Subcutaneous preadipocyte (primary cell): ENCODE data around the gene TSPAN14. TPM values are rescaled to one million over a fixed set of nuclear protein-coding genes. Genes with fewer than 3 reads are reported as not detected.

Experiments used
- total RNA-seq: library from RNA; depleted of rRNA; stranded (reverse); fragments of >200 nt; gene quantifications from 2 replicates; pipeline ENCODE4 v1.2.3, GENCODE V29; 2012

Gene TSPAN14, protein sequence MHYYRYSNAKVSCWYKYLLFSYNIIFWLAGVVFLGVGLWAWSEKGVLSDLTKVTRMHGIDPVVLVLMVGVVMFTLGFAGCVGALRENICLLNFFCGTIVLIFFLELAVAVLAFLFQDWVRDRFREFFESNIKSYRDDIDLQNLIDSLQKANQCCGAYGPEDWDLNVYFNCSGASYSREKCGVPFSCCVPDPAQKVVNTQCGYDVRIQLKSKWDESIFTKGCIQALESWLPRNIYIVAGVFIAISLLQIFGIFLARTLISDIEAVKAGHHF
- 23.5 and 41.1 TPM in 2 replicates for total RNA-seq

DNA sequence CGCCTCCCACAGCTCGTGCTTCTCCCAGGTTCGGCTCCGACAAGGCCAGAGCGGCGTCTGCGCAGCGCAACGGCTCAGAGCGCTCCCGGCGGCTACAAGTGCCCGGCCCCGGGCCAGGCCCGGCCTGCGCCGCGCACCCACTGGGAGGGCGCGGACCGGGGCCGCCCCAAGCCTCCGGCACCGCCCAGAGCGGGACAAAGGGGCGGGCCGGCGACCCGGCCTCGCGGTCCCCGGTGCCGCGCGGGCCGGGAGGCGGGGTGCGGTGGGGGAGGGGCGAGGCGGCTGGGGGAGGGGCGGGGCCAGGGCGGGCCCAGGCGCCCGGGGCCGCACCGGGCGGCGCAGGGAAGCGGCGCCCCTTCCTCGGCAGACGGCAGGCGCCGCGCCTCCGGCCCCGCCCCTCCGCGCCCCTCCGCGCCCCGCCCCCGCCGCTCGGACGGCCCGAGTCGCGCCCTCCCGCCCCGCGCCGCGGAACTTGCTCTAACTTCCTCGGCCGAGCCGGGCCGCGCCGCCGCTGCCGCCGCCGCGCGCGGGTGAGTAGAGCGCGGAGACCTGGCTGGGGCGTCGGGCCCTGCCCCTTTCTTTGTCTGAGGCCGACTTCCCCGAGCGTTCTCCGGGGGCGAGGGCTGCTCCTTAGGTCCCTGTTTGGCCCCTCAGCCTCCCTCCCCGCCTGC, at the start of gene TSPAN14:
TSS of gene TSPAN14 (plus strand) at position 469 of the 671 bp plus-strand sequence. CDS start 34,924 bp downstream, outside the sequence.

DNA sequence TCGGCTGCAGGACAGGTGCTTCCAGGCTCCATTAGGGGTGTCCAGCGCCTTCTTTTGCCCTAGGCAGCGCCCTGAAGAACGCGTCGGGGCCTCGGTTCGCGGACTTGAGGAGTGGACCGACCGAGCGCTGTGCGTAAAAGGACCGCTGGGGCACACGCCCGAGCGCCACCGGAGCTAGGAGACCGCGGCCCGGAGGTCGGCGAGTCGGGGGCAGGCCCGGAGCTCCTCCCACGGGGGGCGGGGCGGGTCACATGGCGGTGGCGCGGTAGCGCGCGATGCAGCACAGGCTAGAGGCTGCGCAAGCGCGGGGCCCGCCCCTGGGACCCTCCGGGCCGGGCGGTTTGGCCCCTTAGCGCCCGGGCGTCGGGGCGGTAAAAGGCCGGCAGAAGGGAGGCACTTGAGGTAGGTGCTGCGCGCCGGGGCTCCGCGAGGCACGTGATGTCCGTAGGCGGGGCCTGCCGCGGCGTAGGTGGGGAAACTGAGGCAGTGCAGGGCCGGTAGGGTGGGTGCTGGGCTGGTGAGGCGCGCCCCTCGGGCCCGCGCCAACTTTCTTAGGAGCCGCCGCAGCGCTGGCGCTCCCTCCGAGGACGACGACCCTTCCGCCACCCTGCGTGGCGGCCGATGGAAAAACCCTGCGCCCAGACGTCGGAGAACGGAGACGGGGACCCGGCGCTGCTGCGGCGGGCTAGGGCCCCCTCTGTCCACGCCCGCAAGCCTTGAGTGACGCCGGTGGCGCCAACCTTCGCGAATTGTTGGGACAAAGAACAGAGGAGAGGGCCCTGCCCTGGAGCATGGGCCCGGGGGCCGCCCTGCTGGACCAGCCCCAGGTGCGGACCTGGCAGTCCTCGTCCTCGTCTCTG, 45.6 kb upstream of the TSPAN14 start, which contains the start of gene PRXL2A:
TSS of gene PRXL2A (plus strand) at position 310 of the 860 bp plus-strand sequence. CDS start 11,917 bp downstream, outside the sequence.

DNA sequence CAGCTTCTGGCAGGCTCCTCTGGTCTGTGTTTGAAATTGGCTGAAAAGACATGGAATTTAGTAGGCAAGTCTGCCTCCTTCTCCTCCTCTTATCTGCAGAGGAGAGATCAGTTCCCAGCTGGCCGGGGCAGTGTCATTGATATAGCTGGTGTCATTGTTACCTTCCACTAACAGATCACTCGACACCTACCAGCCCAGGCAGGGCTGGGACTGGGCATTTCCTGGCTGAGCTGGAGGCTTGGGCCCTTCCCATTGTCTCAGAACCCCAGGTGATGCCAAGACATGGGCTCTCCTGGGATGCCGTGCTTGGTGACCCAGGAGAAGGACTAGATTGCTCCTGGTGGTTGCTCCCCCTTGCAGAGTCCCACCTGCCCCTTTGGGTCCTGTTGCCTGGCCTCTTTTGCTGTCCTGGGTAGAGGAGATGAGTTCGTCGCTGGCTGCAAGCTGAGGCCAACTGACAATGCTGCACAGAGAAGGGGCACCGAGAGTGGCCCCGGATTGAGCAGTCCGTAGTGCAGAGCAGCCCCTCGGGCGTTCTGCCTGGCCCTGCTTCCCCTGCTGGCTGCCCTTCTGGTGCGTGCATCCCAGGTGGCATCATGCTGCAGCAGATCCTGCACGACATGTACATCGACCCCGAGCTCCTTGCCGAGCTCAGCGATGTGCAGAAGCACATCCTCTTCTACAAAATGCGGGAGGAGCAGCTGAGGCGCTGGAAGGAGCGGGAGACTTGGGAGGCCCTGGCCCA, 83.8 kb downstream of the TSPAN14 start, which contains the start of gene SH2D4B:
TSS of gene SH2D4B (plus strand) at position 167 of the 745 bp plus-strand sequence. CDS start at position 597, 430 bp downstream.

Other genes with a start within 250 kb of the TSPAN14 start
- 122 and 135 TPM in 2 replicates for gene ANXA11, start 248.8 kb upstream of the TSPAN14 start, total RNA-seq
- not detected in 2 replicates for gene MAT1A, start 164.7 kb upstream of the TSPAN14 start, total RNA-seq
- not detected in 2 replicates for gene DYDC1, start 97.6 kb upstream of the TSPAN14 start, total RNA-seq
- gene DYDC2, start 97.5 kb upstream of the TSPAN14 start, total RNA-seq = not detected in 2 replicates
- 4.7 and 8.5 TPM in 2 replicates for gene PRXL2A, start 45.8 kb upstream of the TSPAN14 start, total RNA-seq
- gene SH2D4B, start 83.6 kb downstream of the TSPAN14 start, total RNA-seq = not detected in 2 replicates